Vagina (tissue), 2 donors: ENCODE measurements around the gene EIF2AK3. TPM values are rescaled to one million over a fixed set of nuclear protein-coding genes. Genes with fewer than 3 reads are reported as not detected.

Experiments used
- DNase-seq, 2 donors: peaks; one replicate each; pipeline ENCODE4 v3.0.0-alpha.2; 2017; ENCODE audit errors: extremely low spot score in 2 of 2
- H3K27ac ChIP-seq: fragments of 200-600 bp; sonication (generic); one replicate; pipeline ENCODE4 v1.5.1; 2019
- H3K27me3 ChIP-seq: fragments of 200-600 bp; sonication (generic); one replicate; pipeline ENCODE4 v1.5.1; 2019
- H3K36me3 ChIP-seq, 2 donors: fragments of 200-600 bp; sonication (generic); one replicate each; pipeline ENCODE4 v1.5.1; 2017 to 2019
- H3K4me1 ChIP-seq: fragments of 200-600 bp; sonication (generic); one replicate; pipeline ENCODE4 v1.5.1; 2019
- H3K4me3 ChIP-seq, 2 donors: fragments of 200-600 bp; sonication (generic); 1 replicate in 1 of 2; 2 replicates in 1 of 2; pipeline ENCODE4 v1.5.1; 2016 to 2019
- H3K9me3 ChIP-seq: fragments of 200-600 bp; sonication (generic); one replicate; pipeline ENCODE4 v1.5.1; 2019
- CTCF ChIP-seq, 3 experiments: fragments of 450-650 bp in 2 of 3; fragments of 200-600 bp in 1 of 3; sonication (generic) in 1 of 3; IDR thresholded peaks; one replicate each; pipeline ENCODE4 v1.5.1; 2017 to 2019; ENCODE audit warnings: antibody characterized with exemption in 3 of 3, mild to moderate bottlenecking in 2 of 3, moderate library complexity in 2 of 3
- POLR2A ChIP-seq, 2 donors: fragments of 450-650 bp; IDR thresholded peaks; one replicate each; pipeline ENCODE4 v1.6.1; 2017; ENCODE audit warnings: antibody characterized with exemption in 2 of 2, mild to moderate bottlenecking in 2 of 2, moderate library complexity in 2 of 2
- POLR2AphosphoS5 ChIP-seq, 2 donors: sonication (generic); formaldehyde crosslinking; IDR thresholded peaks; one replicate each; pipeline ENCODE4 v1.9.0; 2017; ENCODE audit warnings: antibody characterized with exemption in 2 of 2, mild to moderate bottlenecking in 2 of 2, low read depth in 1 of 2; ENCODE audit not compliant: insufficient read depth in 1 of 2
- intact Hi-C: fragments of 100-400 bp; cut with DNase I; formaldehyde crosslinking; loops from one replicate; pipeline ENCODE4 v1.15.1; 2023
- total RNA-seq: library from RNA; depleted of rRNA; stranded (reverse); fragments of >200 nt; gene quantifications from one replicate; pipeline ENCODE4 v1.2.3, GENCODE V29; 2016

The EIF2AK3 gene
- total RNA-seq, 1 donor from 2014 or later: 19.6 TPM

GRCh38 chr2:88564402-88564801, 62.9 kb downstream of the EIF2AK3 start:
- no peak for TF ChIP-seq CTCF (IDR thresholded peaks at IDR 0.05)
- Histone ChIP-seq H3K27me3 (no peaks in the 10 kb centered on the region), H3K4me3 (no peak overlapping the region), H3K9me3 (no peaks in the 10 kb centered on the region), H3K4me1 (no peaks in the 10 kb centered on the region), H3K36me3 (peaks cover 0 to 28% of the 10 kb centered on the region in 2 donors), H3K27ac (no peak overlapping the region)
- no peak for DNase-seq
- intact Hi-C loops: no loop called here

- Histone ChIP-seq H3K27ac (no peak overlapping the region), H3K36me3 (peaks cover 0 to 33% of the 10 kb centered on the region in 2 donors), H3K4me3 (no peak overlapping the region), H3K9me3 (no peaks in the 10 kb centered on the region), H3K27me3 (no peaks in the 10 kb centered on the region), H3K4me1 (no peaks in the 10 kb centered on the region)
- intact Hi-C loops: no loop called here
- DNase-seq: no peak
- TF ChIP-seq CTCF (IDR thresholded peaks at IDR 0.05) (no peak), POLR2AphosphoS5 (IDR thresholded peaks at IDR 0.05; ENCODE audit: insufficient read depth in 1 of 2, low read depth in 1 of 2) (no peak), POLR2A (IDR thresholded peaks at IDR 0.05) (no peak)
Observed at GRCh38 chr2:88563129-88563528, 64.1 kb downstream of the EIF2AK3 start.

- H3K9me3 ChIP-seq: no peaks in the 10 kb centered on the region
- H3K4me3 ChIP-seq: no peak overlapping the region
- no peaks in the 10 kb centered on the region for H3K4me1 ChIP-seq
- TF ChIP-seq CTCF (IDR thresholded peaks at IDR 0.05): no peak
- TF ChIP-seq POLR2A (IDR thresholded peaks at IDR 0.05): no peak
- no peak for TF ChIP-seq POLR2AphosphoS5 (IDR thresholded peaks at IDR 0.05; ENCODE audit: insufficient read depth in 1 of 2, low read depth in 1 of 2)
- intact Hi-C loops: no loop called here
- H3K36me3 ChIP-seq: peaks cover 0 to 42% of the 10 kb centered on the region in 2 donors
- no peaks in the 10 kb centered on the region for H3K27me3 ChIP-seq
- no peak for DNase-seq
- no peak overlapping the region for H3K27ac ChIP-seq
Observed at GRCh38 chr2:88561646-88562388, 65.4 kb downstream of the EIF2AK3 start.

GRCh38 chr2:88560619-88561307, 66.5 kb downstream of the EIF2AK3 start:
- TF ChIP-seq POLR2A (IDR thresholded peaks at IDR 0.05): no peak
- TF ChIP-seq CTCF (IDR thresholded peaks at IDR 0.05): no peak
- no peak for TF ChIP-seq POLR2AphosphoS5 (IDR thresholded peaks at IDR 0.05; ENCODE audit: insufficient read depth in 1 of 2, low read depth in 1 of 2)
- no peak overlapping the region for H3K27ac ChIP-seq
- no peak overlapping the region for H3K4me3 ChIP-seq
- intact Hi-C loops: no loop called here
- no peaks in the 10 kb centered on the region for H3K4me1 ChIP-seq
- H3K27me3 ChIP-seq: no peaks in the 10 kb centered on the region
- H3K9me3 ChIP-seq: no peaks in the 10 kb centered on the region
- no peak for DNase-seq
- H3K36me3 ChIP-seq: peaks cover 0 to 48% of the 10 kb centered on the region in 2 donors

DNA sequence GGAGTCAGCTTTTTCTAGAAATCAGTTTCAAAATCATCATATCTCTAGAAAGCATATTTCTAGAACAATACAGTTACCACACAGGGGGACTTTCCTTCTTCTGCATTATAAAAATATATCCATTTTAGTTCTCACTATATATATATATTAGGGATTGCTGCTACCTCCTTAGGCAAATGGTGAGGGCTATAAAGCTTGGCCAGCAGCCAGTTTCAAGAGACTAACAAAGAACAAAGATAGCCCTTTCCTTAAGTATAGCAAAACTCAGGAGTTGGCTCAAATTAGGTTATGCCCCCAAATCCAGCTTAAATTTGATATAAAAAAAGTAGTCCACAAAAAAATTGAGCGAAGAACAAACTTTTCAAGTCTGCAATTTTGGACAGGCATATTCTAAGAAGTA, 70.0 kb downstream of the EIF2AK3 start:
- DNase-seq: no peak
- H3K27ac ChIP-seq: no peak overlapping the region
- H3K36me3 ChIP-seq: peaks cover 0 to 51% of the 10 kb centered on the region in 2 donors

More for the DNA sequence above, 70.0 kb downstream of the EIF2AK3 start:
- Histone ChIP-seq H3K4me1 (no peaks in the 10 kb centered on the region), H3K9me3 (no peaks in the 10 kb centered on the region), H3K4me3 (no peak overlapping the region), H3K27me3 (no peaks in the 10 kb centered on the region)
- intact Hi-C loops: no loop called here
- no peak for TF ChIP-seq POLR2AphosphoS5 (IDR thresholded peaks at IDR 0.05; ENCODE audit: insufficient read depth in 1 of 2, low read depth in 1 of 2)
- no peak for TF ChIP-seq CTCF (IDR thresholded peaks at IDR 0.05)
